SU-DHL-6 (cell line): Measurements from ENCODE around the gene CDNF.

ENCODE experiments used
- H2AFZ ChIP-seq: fragments of 200-600 bp; sonication (generic); 2 replicates; pipeline ENCODE4 v1.6.1; 2014; ENCODE audit warnings: low read depth, mild to moderate bottlenecking, moderate library complexity, mixed read lengths, antibody characterized with exemption, low read length; ENCODE audit not compliant: severe bottlenecking
- H3F3A ChIP-seq: fragments of 200-600 bp; shearing (Covaris generic); 2 replicates; pipeline ENCODE4 v1.6.0; 2016; ENCODE audit warnings: antibody characterized with exemption, mild to moderate bottlenecking; ENCODE audit not compliant: insufficient read depth
- H3K27ac ChIP-seq: fragments of 200-600 bp; sonication (generic); 2 replicates; pipeline ENCODE4 v1.5.1; 2016; ENCODE audit warnings: low read depth, mild to moderate bottlenecking, low read length, moderate library complexity, mixed read lengths
- H3K27me3 ChIP-seq: fragments of 200-600 bp; sonication (generic), shearing (Covaris generic); 2 replicates; pipeline ENCODE4 v1.6.0; 2014; ENCODE audit warnings: mild to moderate bottlenecking, low read length
- H3K36me3 ChIP-seq: fragments of 200-600 bp; sonication (generic); 2 replicates; pipeline ENCODE4 v1.6.1; 2014; ENCODE audit warnings: mild to moderate bottlenecking, low read length, mixed read lengths
- H3K4me2 ChIP-seq: fragments of 300-600, 200-600 bp; shearing (Covaris generic), sonication (generic); 2 replicates; pipeline ENCODE4 v1.6.0; 2014; ENCODE audit warnings: low read length, low read depth, mild to moderate bottlenecking; ENCODE audit not compliant: poor library complexity, severe bottlenecking
- H3K4me3 ChIP-seq: fragments of 200-600 bp; sonication (generic); 2 replicates; pipeline ENCODE4 v1.5.1; 2014; ENCODE audit warnings: antibody characterized with exemption, low read length, mild to moderate bottlenecking, mixed read lengths; ENCODE audit not compliant: insufficient read depth, poor library complexity, severe bottlenecking
- H3K79me2 ChIP-seq: fragments of 200-600 bp; sonication (generic); 2 replicates; pipeline ENCODE4 v1.6.1; 2014; ENCODE audit warnings: mild to moderate bottlenecking, low read length, moderate library complexity; ENCODE audit not compliant: insufficient read depth
- H3K9ac ChIP-seq: fragments of 200-600 bp; sonication (generic); 2 replicates; pipeline ENCODE4 v1.7.0; 2014; ENCODE audit warnings: mild to moderate bottlenecking, low read length
- H3K9me2 ChIP-seq: fragments of 200-600 bp; sonication (generic); replicated peaks from 2 replicates; pipeline ENCODE4 v1.6.1; 2014; ENCODE audit warnings: low read length; ENCODE audit not compliant: insufficient read depth
- H3K9me3 ChIP-seq: fragments of 200-600 bp; sonication (generic); 2 replicates; pipeline ENCODE4 v1.6.1; 2014; ENCODE audit warnings: low read length, mixed read lengths; ENCODE audit not compliant: insufficient read depth
- H4K20me1 ChIP-seq: fragments of 200-600 bp; sonication (generic); 2 replicates; pipeline ENCODE4 v1.6.1; 2014; ENCODE audit warnings: low read depth, mild to moderate bottlenecking, antibody characterized with exemption, low read length, moderate library complexity, mixed read lengths
- EZH2phosphoT487 ChIP-seq: fragments of 200-600 bp; sonication (generic), shearing (Covaris generic); conservative IDR thresholded peaks from 2 replicates; pipeline ENCODE4 v1.6.1; 2018; ENCODE audit warnings: mild to moderate bottlenecking, antibody characterized with exemption, low read length, moderate library complexity, mixed read lengths
- TF ChIP-seq, protein P1 (sequence below): fragments of 200-600 bp; sonication (generic); IDR thresholded peaks from one replicate; pipeline ENCODE4 v1.5.1; 2017; ENCODE audit warnings: antibody characterized with exemption, mild to moderate bottlenecking, low read length, moderate library complexity; ENCODE audit not compliant: insufficient read depth, poor library complexity, severe bottlenecking

Gene CDNF

GRCh38 chr10:14803827-14804226 lies 34.0 kb downstream of the CDNF start:
- Histone ChIP-seq H3K4me2 (no peak overlapping the region), H3K9me3 (no peaks in the 10 kb centered on the region), H3K36me3 (no peaks in the 10 kb centered on the region), H4K20me1 (no peaks in the 10 kb centered on the region), H3K27me3 (no peaks in the 10 kb centered on the region), H2AFZ (no peak overlapping the region), H3K79me2 (no peaks in the 10 kb centered on the region), H3K4me3 (no peak overlapping the region), H3K9me2 (no peaks in the 10 kb centered on the region), H3K27ac (no peak overlapping the region), H3K9ac (no peak overlapping the region), H3F3A (no peaks in the 10 kb centered on the region)
- TF ChIP-seq EZH2phosphoT487, result no peak
- TF ChIP-seq, protein P1, sequence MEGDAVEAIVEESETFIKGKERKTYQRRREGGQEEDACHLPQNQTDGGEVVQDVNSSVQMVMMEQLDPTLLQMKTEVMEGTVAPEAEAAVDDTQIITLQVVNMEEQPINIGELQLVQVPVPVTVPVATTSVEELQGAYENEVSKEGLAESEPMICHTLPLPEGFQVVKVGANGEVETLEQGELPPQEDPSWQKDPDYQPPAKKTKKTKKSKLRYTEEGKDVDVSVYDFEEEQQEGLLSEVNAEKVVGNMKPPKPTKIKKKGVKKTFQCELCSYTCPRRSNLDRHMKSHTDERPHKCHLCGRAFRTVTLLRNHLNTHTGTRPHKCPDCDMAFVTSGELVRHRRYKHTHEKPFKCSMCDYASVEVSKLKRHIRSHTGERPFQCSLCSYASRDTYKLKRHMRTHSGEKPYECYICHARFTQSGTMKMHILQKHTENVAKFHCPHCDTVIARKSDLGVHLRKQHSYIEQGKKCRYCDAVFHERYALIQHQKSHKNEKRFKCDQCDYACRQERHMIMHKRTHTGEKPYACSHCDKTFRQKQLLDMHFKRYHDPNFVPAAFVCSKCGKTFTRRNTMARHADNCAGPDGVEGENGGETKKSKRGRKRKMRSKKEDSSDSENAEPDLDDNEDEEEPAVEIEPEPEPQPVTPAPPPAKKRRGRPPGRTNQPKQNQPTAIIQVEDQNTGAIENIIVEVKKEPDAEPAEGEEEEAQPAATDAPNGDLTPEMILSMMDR, result no peak

GRCh38 chr10:14801723-14802122 lies 36.1 kb downstream of the CDNF start:
- H3K4me2 ChIP-seq, result no peak overlapping the region
- H3K79me2 ChIP-seq, result no peaks in the 10 kb centered on the region
- H3K27me3 ChIP-seq, result no peaks in the 10 kb centered on the region
- H3K9me2 ChIP-seq, result no peaks in the 10 kb centered on the region
- no peaks in the 10 kb centered on the region for H3K36me3 ChIP-seq
- no peaks in the 10 kb centered on the region for H3F3A ChIP-seq
- H3K4me3 ChIP-seq, result no peak overlapping the region
- H4K20me1 ChIP-seq, result no peaks in the 10 kb centered on the region
- H2AFZ ChIP-seq, result no peak overlapping the region
- no peaks in the 10 kb centered on the region for H3K9me3 ChIP-seq
- H3K9ac ChIP-seq, result no peak overlapping the region
- H3K27ac ChIP-seq, result no peak overlapping the region
- TF ChIP-seq EZH2phosphoT487, result no peak
- TF ChIP-seq, protein P1, result no peak

DNA sequence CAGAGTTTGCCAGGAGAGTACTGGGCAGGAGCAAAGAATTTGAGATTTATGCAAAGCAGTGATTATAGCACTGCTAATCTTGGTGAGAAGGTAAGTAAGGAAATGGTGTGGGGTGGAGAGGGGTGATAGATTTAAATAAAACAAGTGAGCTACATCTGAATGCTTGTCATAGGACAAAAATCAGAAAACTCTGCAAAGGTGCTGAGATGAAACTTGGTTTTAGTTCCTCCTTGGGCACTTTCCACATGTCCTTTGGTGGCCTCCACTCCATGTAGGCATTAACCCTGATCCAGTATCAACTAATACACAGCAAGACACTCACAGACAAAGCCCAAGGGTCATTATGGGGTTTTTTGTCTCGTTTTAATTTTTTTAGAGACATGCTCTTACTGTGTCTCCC lies 37.4 kb downstream of the CDNF start:
- Histone ChIP-seq H3K27me3 (no peaks in the 10 kb centered on the region), H3K4me2 (no peak overlapping the region), H3F3A (no peaks in the 10 kb centered on the region), H3K27ac (no peak overlapping the region), H3K79me2 (no peaks in the 10 kb centered on the region), H3K36me3 (no peaks in the 10 kb centered on the region), H3K9me2 (no peaks in the 10 kb centered on the region), H4K20me1 (no peaks in the 10 kb centered on the region), H2AFZ (no peak overlapping the region), H3K4me3 (no peak overlapping the region), H3K9me3 (no peaks in the 10 kb centered on the region), H3K9ac (no peak overlapping the region)
- no peak for TF ChIP-seq EZH2phosphoT487
- TF ChIP-seq, protein P1, result no peak
